ENCODE measurements around the gene TUG1.

- no peak for TF ChIP-seq CTCF (IDR thresholded peaks at IDR 0.05; ENCODE audit: extremely low read depth in 1 of 2, insufficient read depth in 1 of 2, low read depth in 1 of 2, low read length in 2 of 2)
- no peak for TF ChIP-seq POLR2A (IDR thresholded peaks at IDR 0.05; ENCODE audit: low read depth, low read length)
- no peak for TF ChIP-seq POLR2AphosphoS5 (IDR thresholded peaks at IDR 0.05; ENCODE audit: insufficient read depth, low read depth, low read length)
- TF ChIP-seq EZH2 (IDR thresholded peaks at IDR 0.05; ENCODE audit: borderline replicate concordance, low read depth, low read length, severe bottlenecking): no peak
Measured at GRCh38 chr22:30944986-30945385, 24.1 kb upstream of the TUG1 start.
